Stomach (tissue), 4 donors: Measurements from ENCODE around the gene M1AP.

Source experiments
- EP300 ChIP-seq: sonication (generic); formaldehyde crosslinking; IDR thresholded peaks from one replicate; pipeline ENCODE4 v1.6.1; 2017; ENCODE audit warnings: antibody characterized with exemption
- TF ChIP-seq, protein P1 (sequence below), 7 experiments: fragments of 450-650 bp in 4 of 7; fragments of 200-600 bp in 3 of 7; sonication (generic) in 3 of 7; IDR thresholded peaks; one replicate each; pipeline ENCODE4 v1.5.1; 2016 to 2019; ENCODE audit warnings: antibody characterized with exemption in 7 of 7, control low read depth in 2 of 7, mild to moderate bottlenecking in 1 of 7

DNA sequence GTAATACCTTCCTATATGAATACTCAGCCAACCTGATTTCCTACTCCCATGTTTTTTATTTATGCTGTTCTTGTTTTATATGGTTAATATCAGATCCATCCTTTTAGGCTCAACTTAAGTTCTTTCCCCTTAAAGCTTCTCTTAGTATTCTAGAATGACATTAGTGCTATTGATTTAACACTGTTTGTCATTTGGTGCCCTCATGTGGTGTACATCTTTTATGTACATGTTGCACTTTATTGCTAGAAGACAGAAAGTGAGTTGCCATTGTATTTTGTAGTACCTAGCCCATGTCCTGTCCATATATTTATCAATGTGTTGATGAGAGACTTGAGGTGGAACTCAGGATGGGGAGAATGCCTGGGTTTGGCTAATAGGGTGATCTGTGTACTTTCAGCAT, 115.9 kb downstream of the M1AP start:
- TF ChIP-seq, protein P1, sequence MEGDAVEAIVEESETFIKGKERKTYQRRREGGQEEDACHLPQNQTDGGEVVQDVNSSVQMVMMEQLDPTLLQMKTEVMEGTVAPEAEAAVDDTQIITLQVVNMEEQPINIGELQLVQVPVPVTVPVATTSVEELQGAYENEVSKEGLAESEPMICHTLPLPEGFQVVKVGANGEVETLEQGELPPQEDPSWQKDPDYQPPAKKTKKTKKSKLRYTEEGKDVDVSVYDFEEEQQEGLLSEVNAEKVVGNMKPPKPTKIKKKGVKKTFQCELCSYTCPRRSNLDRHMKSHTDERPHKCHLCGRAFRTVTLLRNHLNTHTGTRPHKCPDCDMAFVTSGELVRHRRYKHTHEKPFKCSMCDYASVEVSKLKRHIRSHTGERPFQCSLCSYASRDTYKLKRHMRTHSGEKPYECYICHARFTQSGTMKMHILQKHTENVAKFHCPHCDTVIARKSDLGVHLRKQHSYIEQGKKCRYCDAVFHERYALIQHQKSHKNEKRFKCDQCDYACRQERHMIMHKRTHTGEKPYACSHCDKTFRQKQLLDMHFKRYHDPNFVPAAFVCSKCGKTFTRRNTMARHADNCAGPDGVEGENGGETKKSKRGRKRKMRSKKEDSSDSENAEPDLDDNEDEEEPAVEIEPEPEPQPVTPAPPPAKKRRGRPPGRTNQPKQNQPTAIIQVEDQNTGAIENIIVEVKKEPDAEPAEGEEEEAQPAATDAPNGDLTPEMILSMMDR (IDR thresholded peaks at IDR 0.05): peak in 2 of 7 experiments; percentile 8 to 11
- TF ChIP-seq EP300: no peak
